Motor neuron (in vitro differentiated cells): Measurements from ENCODE around the gene AFAP1L2. TPM values are rescaled to one million over a fixed set of nuclear protein-coding genes. Genes with fewer than 3 reads are reported as not detected.
A peak's percentile ranks its signal among the peaks of the same experiment; 100 is the strongest.

Source experiments
- ATAC-seq, 8 experiments: fragments of 200-7000 bp; cut with Tn5 transposase; replicated peaks in 6 of 8; 2 replicates each; pipeline ENCODE4 v1.8.0; 2021; ENCODE audit warnings: mild to moderate bottlenecking in 8 of 8, moderate library complexity in 8 of 8
- H3K27ac ChIP-seq, 2 donors: fragments of 250-450 bp; sonication (Bioruptor Pico); 2 replicates each; pipeline ENCODE4 v1.9.0; 2021; ENCODE audit warnings: antibody characterized with exemption in 2 of 2, mild to moderate bottlenecking in 2 of 2, moderate library complexity in 1 of 2
- H3K4me1 ChIP-seq, 2 donors: fragments of 250-450 bp; sonication (Bioruptor Pico); replicated peaks in 1 of 2; 2 replicates each; pipeline ENCODE4 v1.6.1; 2021; ENCODE audit warnings: antibody characterized with exemption in 2 of 2, mild to moderate bottlenecking in 2 of 2, moderate library complexity in 1 of 2
- H3K4me3 ChIP-seq, 5 donors: fragments of 250-450 bp; sonication (Bioruptor Pico); 2 replicates each; pipeline ENCODE4 v1.9.0; 2021; ENCODE audit warnings: antibody characterized with exemption in 5 of 5, mild to moderate bottlenecking in 5 of 5, moderate library complexity in 4 of 5
- WGBS, 10 experiments: fragments of 450-650 bp; shearing (Covaris generic); methylation state at CpG; one replicate each; pipeline ENCODE4 v1.0.0; 2022; 5-methylcytosine and 5-hydroxymethylcytosine counted together
- in situ Hi-C, 9 experiments: fragments of 400-800 bp; cut with MboI; loops; one replicate each; pipeline ENCODE4 v1.15.0; 2021; ENCODE audit warnings: low sequenced_read_pairs in 9 of 9, low pct_unique_long_range_greater_than_20kb in 2 of 9; ENCODE audit not compliant: unreplicated experiment in 9 of 9
- total RNA-seq, 8 experiments: library from RNA; unstranded; fragments of 300-600 nt; gene quantifications; 2 replicates each; pipeline versions ENCODE4 v1.2.3 to v1.2.4, GENCODE V29; 2022

The AFAP1L2 gene
- total RNA-seq, 8 experiments from 2014 or later, result 3.6 to 111 (median 16.4) TPM

- Histone ChIP-seq H3K27ac (no peak overlapping the region), H3K4me3 (no peak overlapping the region), H3K4me1 (no peaks in the 10 kb centered on the region)
- no peak for ATAC-seq
- WGBS, 10 experiments, result 49 to 100% (median 93%) methylated on average over 1 to 3 of the region's 7 CpGs; no CpG with 5 or more reads in 6 of the 10 experiments
- in situ Hi-C loops, result no loop called here
Observed at GRCh38 chr10:114393886-114394285, 10.4 kb downstream of the AFAP1L2 start.

- Histone ChIP-seq H3K4me1 (no peaks in the 10 kb centered on the region), H3K4me3 (no peak overlapping the region), H3K27ac (no peak overlapping the region)
- no peak for ATAC-seq
- in situ Hi-C loops, result no loop called here
- WGBS, 10 experiments, result 39 to 86% (median 67%) methylated on average over 1 to 11 of the region's 11 CpGs; no CpG with 5 or more reads in 5 of the 10 experiments
Observed at GRCh38 chr10:114393482-114393881, 10.8 kb downstream of the AFAP1L2 start.

DNA sequence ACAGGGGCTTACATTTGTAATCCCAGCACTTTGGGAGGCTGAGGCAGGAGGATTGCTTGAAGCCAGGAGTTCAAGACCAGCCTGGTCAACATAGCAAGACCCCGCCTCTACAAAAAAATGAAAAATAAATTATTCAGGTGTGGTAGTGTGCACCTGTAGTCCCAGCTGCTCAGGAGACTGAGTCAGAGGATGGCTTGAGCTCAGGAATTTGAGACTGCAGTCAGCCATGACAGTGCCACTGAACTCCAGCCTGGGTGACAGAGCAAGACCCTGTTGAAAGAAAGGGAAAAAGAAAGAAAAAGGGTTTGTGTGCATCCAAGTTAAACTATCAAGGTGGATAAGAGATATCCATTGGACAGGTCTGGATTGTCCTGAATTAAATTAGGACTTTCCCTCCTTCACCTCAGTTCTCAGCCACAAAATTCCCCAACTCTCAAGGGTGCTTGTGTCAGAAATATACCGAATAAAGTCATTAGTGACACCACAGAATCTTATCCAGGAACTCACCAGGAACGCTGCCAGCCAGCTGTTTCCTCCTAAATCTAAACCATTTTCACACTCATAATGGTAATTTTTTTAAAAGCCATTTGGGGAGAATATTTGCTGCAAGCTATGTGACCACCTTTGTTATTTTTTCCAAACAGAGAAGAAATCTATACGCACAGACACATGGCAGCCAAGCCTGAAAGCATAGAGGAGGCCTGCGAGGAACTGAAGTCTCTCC, 12.0 kb downstream of the AFAP1L2 start:
- ATAC-seq, result no peak
- Histone ChIP-seq H3K4me3 (no peak overlapping the region), H3K4me1 (no peaks in the 10 kb centered on the region), H3K27ac (no peak overlapping the region)
- in situ Hi-C loops, result no loop called here
- 20 to 100% (median 83%) methylated on average over 1 to 5 of the region's 5 CpGs; no CpG with 5 or more reads in 1 of the 10 experiments for WGBS, 10 experiments

DNA sequence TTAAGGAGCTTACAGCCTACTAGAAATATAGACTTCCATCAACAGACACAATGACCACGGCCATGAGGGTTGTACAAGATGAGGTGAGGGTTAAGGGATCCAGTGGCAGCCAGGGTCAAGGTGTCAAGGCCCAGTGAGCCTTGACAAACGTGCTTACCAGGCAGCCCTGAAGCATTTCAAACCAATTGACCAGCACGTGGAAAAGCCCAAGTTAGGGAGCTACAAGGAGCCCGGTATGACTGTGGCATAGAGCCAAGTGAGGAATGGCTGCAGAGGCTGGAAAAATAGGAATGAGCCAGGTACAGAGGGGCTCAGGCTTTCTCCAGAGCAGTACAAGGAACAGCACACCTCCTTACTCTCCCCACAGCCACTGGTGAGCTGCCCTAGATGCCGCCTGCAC, 12.7 kb downstream of the AFAP1L2 start:
- Histone ChIP-seq H3K27ac (no peak overlapping the region), H3K4me3 (no peak overlapping the region), H3K4me1 (no peaks in the 10 kb centered on the region)
- 40 to 100% (median 94%) methylated on average over 1 to 5 of the region's 5 CpGs; no CpG with 5 or more reads in 3 of the 10 experiments for WGBS, 10 experiments
- in situ Hi-C loops, result no loop called here
- ATAC-seq, result no peak

GRCh38 chr10:114389426-114389825, 14.9 kb downstream of the AFAP1L2 start:
- Histone ChIP-seq H3K4me3 (no peak overlapping the region), H3K27ac (no peak overlapping the region), H3K4me1 (no peaks in the 10 kb centered on the region)
- peak in 1 of 8 experiments; percentile 16 for ATAC-seq
- WGBS, 10 experiments, result 53 to 100% (median 83%) methylated on average over 1 to 5 of the region's 5 CpGs; no CpG with 5 or more reads in 4 of the 10 experiments
- in situ Hi-C loops, result no loop called here

DNA sequence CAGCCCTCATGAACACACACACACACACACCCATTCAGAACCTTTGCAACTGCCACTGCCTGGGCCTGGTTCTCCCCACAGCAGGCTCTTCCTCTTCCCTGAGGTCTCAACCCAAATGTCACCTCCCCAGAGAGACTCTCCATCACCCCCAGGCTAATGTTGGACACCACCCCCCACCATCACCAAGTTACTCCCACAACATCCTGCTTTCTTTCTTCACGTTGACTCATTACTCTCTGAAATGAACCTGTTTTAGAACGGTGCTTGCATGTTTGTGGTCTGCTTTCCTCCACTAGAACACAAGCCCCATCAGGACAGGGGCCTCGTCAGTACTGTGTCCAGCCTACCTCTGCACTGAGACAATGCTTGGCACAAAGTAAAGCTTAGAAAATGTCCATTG, 16.0 kb downstream of the AFAP1L2 start:
- in situ Hi-C loops, result no loop called here
- WGBS, 10 experiments, result 0 to 100% (median 82%) methylated on average over 1 to 3 of the region's 3 CpGs; no CpG with 5 or more reads in 4 of the 10 experiments
- Histone ChIP-seq H3K4me1 (no peaks in the 10 kb centered on the region), H3K4me3 (no peak overlapping the region), H3K27ac (no peak overlapping the region)
- peak in 1 of 8 experiments; percentile 11 for ATAC-seq

DNA sequence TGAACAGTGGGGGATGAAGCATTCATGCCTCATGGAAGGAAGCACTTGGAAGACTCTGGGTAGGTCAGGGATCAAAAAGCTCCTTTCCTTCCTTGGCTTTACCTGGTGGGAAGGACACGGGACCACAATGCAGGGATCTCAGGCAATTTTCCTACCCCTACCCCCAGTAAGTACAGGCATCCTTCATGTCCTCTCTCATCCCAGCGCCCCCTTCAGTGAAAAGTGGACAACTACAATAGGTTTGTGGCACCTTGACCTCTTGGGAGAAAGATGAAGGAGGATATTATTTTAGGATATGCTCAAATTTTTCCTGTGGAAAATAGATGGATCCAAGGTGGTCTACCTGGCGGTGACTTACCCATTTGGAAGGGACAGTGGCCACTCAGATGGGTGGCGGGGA, 16.5 kb downstream of the AFAP1L2 start:
- no peaks in the 10 kb centered on the region for H3K4me1 ChIP-seq
- H3K27ac ChIP-seq, result no peak overlapping the region
- 20 to 100% (median 79%) methylated on average over 1 to 2 of the region's 4 CpGs; no CpG with 5 or more reads in 5 of the 10 experiments for WGBS, 10 experiments
- ATAC-seq, result no peak
- in situ Hi-C loops, result no loop called here
- no peak overlapping the region for H3K4me3 ChIP-seq

GRCh38 chr10:114386452-114386851, 17.9 kb downstream of the AFAP1L2 start:
- in situ Hi-C loops, result no loop called here
- no peak overlapping the region for H3K27ac ChIP-seq
- peak in 3 of 8 experiments; percentile 42 to 82 (median 45) for ATAC-seq
- H3K4me3 ChIP-seq, result no peak overlapping the region
- 11 to 100% (median 85%) methylated on average over 1 to 4 of the region's 6 CpGs; no CpG with 5 or more reads in 3 of the 10 experiments for WGBS, 10 experiments
- no peaks in the 10 kb centered on the region for H3K4me1 ChIP-seq

- in situ Hi-C loops, result no loop called here
- peak in 2 of 8 experiments; percentile 19 to 68 for ATAC-seq
- 50 to 100% (median 79%) methylated on average over 1 to 2 of the region's 3 CpGs; no CpG with 5 or more reads in 6 of the 10 experiments for WGBS, 10 experiments
- Histone ChIP-seq H3K27ac (no peak overlapping the region), H3K4me1 (no peaks in the 10 kb centered on the region), H3K4me3 (no peak overlapping the region)
Observed at GRCh38 chr10:114385557-114385956, 18.7 kb downstream of the AFAP1L2 start.

- in situ Hi-C loops, result no loop called here
- Histone ChIP-seq H3K4me1 (no peaks in the 10 kb centered on the region), H3K4me3 (no peak overlapping the region), H3K27ac (no peak overlapping the region)
- WGBS, 10 experiments, result 0 to 100% (median 84%) methylated on average over 1 to 3 of the region's 5 CpGs; no CpG with 5 or more reads in 4 of the 10 experiments
- no peak for ATAC-seq
Observed at GRCh38 chr10:114384601-114385000, 19.7 kb downstream of the AFAP1L2 start.

- in situ Hi-C loops, result no loop called here
- Histone ChIP-seq H3K4me1 (no peaks in the 10 kb centered on the region), H3K4me3 (no peak overlapping the region), H3K27ac (no peak overlapping the region)
- 17 to 100% (median 76%) methylated on average over 1 to 7 of the region's 9 CpGs; no CpG with 5 or more reads in 2 of the 10 experiments for WGBS, 10 experiments
- no peak for ATAC-seq
Observed at GRCh38 chr10:114384181-114384580, 20.1 kb downstream of the AFAP1L2 start.

DNA sequence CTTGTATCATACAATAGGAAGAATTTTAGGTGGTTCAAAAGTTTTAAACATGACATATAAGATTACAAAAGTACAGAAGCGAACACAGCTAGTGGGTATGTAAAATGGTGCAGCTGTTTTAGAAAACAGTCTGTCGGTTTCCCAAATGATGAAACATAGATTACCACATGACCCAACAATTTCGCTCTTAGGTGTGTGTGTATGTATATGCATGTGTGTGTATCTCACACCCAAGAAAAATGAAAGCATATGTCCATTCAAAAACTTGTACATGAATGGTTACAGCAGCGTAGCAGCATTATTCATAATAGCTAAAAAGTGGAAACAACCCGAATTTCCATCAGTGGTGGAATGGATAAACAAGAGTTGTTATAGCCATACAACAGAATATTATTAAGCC, 23.5 kb downstream of the AFAP1L2 start:
- 14 to 93% (median 55%) methylated on average over 1 to 5 of the region's 5 CpGs; no CpG with 5 or more reads in 2 of the 10 experiments for WGBS, 10 experiments
- no peak overlapping the region for H3K4me3 ChIP-seq
- H3K27ac ChIP-seq, result no peak overlapping the region
- ATAC-seq, result peak in 3 of 8 experiments; percentile 16 to 78 (median 58)
- H3K4me1 ChIP-seq, result peaks cover 0 to 5% of the 10 kb centered on the region in 2 donors
- in situ Hi-C loops, result no loop called here

GRCh38 chr10:114380060-114380459, 24.2 kb downstream of the AFAP1L2 start:
- no peak overlapping the region for H3K4me3 ChIP-seq
- H3K4me1 ChIP-seq, result peaks cover 0 to 5% of the 10 kb centered on the region in 2 donors
- WGBS, 10 experiments, result 17 to 100% (median 93%) methylated on average over 1 of the region's 1 CpG; no CpG with 5 or more reads in 6 of the 10 experiments
- H3K27ac ChIP-seq, result no peak overlapping the region
- in situ Hi-C loops, result no loop called here
- ATAC-seq, result no peak
